Esophagus muscularis mucosa (tissue), 4 donors: ENCODE data around the gene RTF1. TPM values are rescaled to one million over a fixed set of nuclear protein-coding genes. Genes with fewer than 3 reads are reported as not detected.
A peak's percentile ranks its signal among the peaks of the same experiment; 100 is the strongest.

Experiments used
- DNase-seq: peaks from one replicate; pipeline ENCODE4 v3.0.0-alpha.2; 2017; ENCODE audit errors: extremely low spot score
- H3K27ac ChIP-seq, 4 donors: fragments of 200-600 bp; sonication (generic); replicated peaks in 1 of 4; 1 replicate in 3 of 4; 2 replicates in 1 of 4; pipeline ENCODE4 v1.5.1; 2016 to 2019; ENCODE audit warnings: mild to moderate bottlenecking in 1 of 4
- H3K27me3 ChIP-seq, 4 donors: fragments of 200-600 bp; sonication (generic); one replicate each; pipeline versions ENCODE4 v1.5.1 to v1.6.0; 2016 to 2019
- H3K36me3 ChIP-seq, 4 donors: fragments of 200-600 bp; sonication (generic); one replicate each; pipeline ENCODE4 v1.5.1; 2016 to 2019
- H3K4me1 ChIP-seq, 4 donors: fragments of 200-600 bp; sonication (generic); one replicate each; pipeline ENCODE4 v1.5.1; 2016 to 2019
- H3K4me3 ChIP-seq, 4 donors: fragments of 200-600 bp; sonication (generic); 1 replicate in 2 of 4; 2 replicates in 2 of 4; pipeline ENCODE4 v1.5.1; 2016 to 2019; ENCODE audit warnings: mild to moderate bottlenecking in 4 of 4, moderate library complexity in 1 of 4
- H3K9me3 ChIP-seq, 4 donors: fragments of 200-600 bp; sonication (generic); 1 replicate in 3 of 4; 2 replicates in 1 of 4; pipeline ENCODE4 v1.5.1; 2016 to 2019
- EP300 ChIP-seq: sonication (generic); formaldehyde crosslinking; IDR thresholded peaks from one replicate; pipeline ENCODE4 v1.6.1; 2017; ENCODE audit warnings: antibody characterized with exemption
- POLR2A ChIP-seq: fragments of 450-650 bp; IDR thresholded peaks from one replicate; pipeline ENCODE4 v1.6.1; 2017; ENCODE audit warnings: antibody characterized with exemption, moderate library complexity, mild to moderate bottlenecking, low read depth
- POLR2AphosphoS5 ChIP-seq, 2 donors: sonication (generic); formaldehyde crosslinking; IDR thresholded peaks; one replicate each; pipeline ENCODE4 v1.6.1; 2017; ENCODE audit warnings: antibody characterized with exemption in 2 of 2
- WGBS: methylation state at CpG from one replicate; pipeline ENCODE4 v1.1.5; 2018; 5-methylcytosine and 5-hydroxymethylcytosine counted together
- intact Hi-C: fragments of 100-400 bp; cut with DNase I; formaldehyde crosslinking; loops from one replicate; pipeline ENCODE4 v1.15.1; 2023
- total RNA-seq, 4 donors: library from RNA; depleted of rRNA; stranded (reverse); fragments of >200 nt; gene quantifications; one replicate each; pipeline versions ENCODE4 v1.1.0 to v1.2.1, GENCODE V29; 2016
- TF ChIP-seq, protein P1 (sequence below), 3 experiments: fragments of 200-600 bp in 2 of 3; fragments of 450-650 bp in 1 of 3; sonication (generic) in 2 of 3; IDR thresholded peaks; one replicate each; pipeline ENCODE4 v1.5.1; 2017 to 2019; ENCODE audit warnings: antibody characterized with exemption in 3 of 3, mild to moderate bottlenecking in 2 of 3, moderate library complexity in 1 of 3

Gene RTF1
- total RNA-seq, 4 donors from 2014 or later = 31.5 to 37.7 (median 35.9) TPM

DNA sequence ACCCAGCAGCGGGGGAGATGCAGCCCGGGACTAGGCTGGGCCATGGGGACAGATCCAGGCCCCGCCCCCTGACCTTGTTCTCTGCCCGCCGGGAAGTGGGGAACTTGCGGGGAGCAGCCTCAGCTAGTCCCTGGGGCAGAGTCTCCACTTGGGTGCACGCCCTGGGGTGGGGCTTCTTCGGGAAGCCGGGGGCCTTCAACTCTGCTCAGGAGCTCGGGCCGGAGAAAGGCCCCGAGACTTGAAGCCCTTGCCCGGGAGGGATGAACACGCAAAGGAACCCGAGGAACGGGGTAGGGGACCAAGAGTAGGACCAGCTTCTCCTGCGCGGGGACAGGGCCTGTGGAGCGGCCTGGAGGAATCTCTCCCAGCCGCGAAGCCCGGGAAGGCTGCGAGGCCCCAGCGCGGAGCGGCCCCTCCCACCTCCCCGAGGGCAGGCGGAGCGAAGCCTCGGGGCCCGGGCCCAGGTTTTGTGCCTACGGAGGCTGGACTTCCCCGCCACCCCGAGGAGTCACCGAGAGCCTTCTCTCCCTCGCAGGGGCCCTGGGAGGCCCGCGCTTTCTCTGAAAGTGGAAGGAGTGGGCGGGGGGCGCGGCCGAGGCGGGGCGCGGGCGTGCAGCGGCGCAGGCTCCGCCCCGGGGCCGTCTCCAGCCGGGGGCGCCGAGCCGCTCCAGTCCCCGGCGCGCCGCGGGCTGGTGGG lies 76.5 kb downstream of the RTF1 start, which contains the start of gene ITPKA:
ITPKA (plus strand) TSS at position 670 of the 697 bp plus-strand sequence. CDS start 54 bp downstream, outside the sequence.
- peaks cover 0 to 81% (median 2%) of the 10 kb centered on the region in 4 donors for H3K27me3 ChIP-seq
- peak in 1 of 2 donors; percentile 19 for TF ChIP-seq POLR2AphosphoS5 (IDR thresholded peaks at IDR 0.05)
- TF ChIP-seq POLR2A = no peak
- no peak for TF ChIP-seq EP300
- intact Hi-C loops = no loop called here
- no peaks in the 10 kb centered on the region for H3K36me3 ChIP-seq
- peak within 1 kb of the TSS; percentile 29 to 70 (median 54) for H3K27ac ChIP-seq
- H3K4me1 ChIP-seq = peaks cover 29 to 40% (median 38%) of the 10 kb centered on the region in 4 donors
- peak within 1 kb of the TSS; percentile 60 to 75 (median 65) for H3K4me3 ChIP-seq
- DNase-seq = no peak
- no CpG with 5 or more reads among the region's 60 CpGs for WGBS
- no peaks in the 10 kb centered on the region for H3K9me3 ChIP-seq

- Histone ChIP-seq H3K27ac (no peak overlapping the region), H3K36me3 (no peaks in the 10 kb centered on the region), H3K9me3 (no peaks in the 10 kb centered on the region), H3K4me1 (peaks cover 29 to 40% (median 38%) of the 10 kb centered on the region in 4 donors), H3K27me3 (peaks cover 0 to 83% (median 2%) of the 10 kb centered on the region in 4 donors), H3K4me3 (peak overlapping the region; percentile 60 to 75 (median 65))
- intact Hi-C loops = no loop called here
- no CpG with 5 or more reads among the region's 41 CpGs for WGBS
- TF ChIP-seq POLR2A (no peak), EP300 (no peak), POLR2AphosphoS5 (IDR thresholded peaks at IDR 0.05) (no peak)
- TF ChIP-seq, protein P1, sequence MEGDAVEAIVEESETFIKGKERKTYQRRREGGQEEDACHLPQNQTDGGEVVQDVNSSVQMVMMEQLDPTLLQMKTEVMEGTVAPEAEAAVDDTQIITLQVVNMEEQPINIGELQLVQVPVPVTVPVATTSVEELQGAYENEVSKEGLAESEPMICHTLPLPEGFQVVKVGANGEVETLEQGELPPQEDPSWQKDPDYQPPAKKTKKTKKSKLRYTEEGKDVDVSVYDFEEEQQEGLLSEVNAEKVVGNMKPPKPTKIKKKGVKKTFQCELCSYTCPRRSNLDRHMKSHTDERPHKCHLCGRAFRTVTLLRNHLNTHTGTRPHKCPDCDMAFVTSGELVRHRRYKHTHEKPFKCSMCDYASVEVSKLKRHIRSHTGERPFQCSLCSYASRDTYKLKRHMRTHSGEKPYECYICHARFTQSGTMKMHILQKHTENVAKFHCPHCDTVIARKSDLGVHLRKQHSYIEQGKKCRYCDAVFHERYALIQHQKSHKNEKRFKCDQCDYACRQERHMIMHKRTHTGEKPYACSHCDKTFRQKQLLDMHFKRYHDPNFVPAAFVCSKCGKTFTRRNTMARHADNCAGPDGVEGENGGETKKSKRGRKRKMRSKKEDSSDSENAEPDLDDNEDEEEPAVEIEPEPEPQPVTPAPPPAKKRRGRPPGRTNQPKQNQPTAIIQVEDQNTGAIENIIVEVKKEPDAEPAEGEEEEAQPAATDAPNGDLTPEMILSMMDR (IDR thresholded peaks at IDR 0.05) = no peak
- no peak for DNase-seq
Measured at GRCh38 chr15:41493902-41494189, 77.0 kb downstream of the RTF1 start.

GRCh38 chr15:41494190-41494921 lies 77.5 kb downstream of the RTF1 start:
- Histone ChIP-seq H3K36me3 (no peaks in the 10 kb centered on the region), H3K27ac (no peak overlapping the region), H3K4me3 (peak overlapping the region; percentile 60 to 75 (median 65)), H3K9me3 (no peaks in the 10 kb centered on the region), H3K4me1 (peaks cover 29 to 40% (median 38%) of the 10 kb centered on the region in 4 donors), H3K27me3 (peaks cover 0 to 83% (median 2%) of the 10 kb centered on the region in 4 donors)
- TF ChIP-seq, protein P1 (IDR thresholded peaks at IDR 0.05) = peak in 1 of 3 experiments; percentile 3
- TF ChIP-seq POLR2A = no peak
- TF ChIP-seq EP300 = no peak
- TF ChIP-seq POLR2AphosphoS5 (IDR thresholded peaks at IDR 0.05) = no peak
- 8% methylated on average over 12 of the region's 77 CpGs for WGBS
- no peak for DNase-seq
- intact Hi-C loops = no loop called here

DNA sequence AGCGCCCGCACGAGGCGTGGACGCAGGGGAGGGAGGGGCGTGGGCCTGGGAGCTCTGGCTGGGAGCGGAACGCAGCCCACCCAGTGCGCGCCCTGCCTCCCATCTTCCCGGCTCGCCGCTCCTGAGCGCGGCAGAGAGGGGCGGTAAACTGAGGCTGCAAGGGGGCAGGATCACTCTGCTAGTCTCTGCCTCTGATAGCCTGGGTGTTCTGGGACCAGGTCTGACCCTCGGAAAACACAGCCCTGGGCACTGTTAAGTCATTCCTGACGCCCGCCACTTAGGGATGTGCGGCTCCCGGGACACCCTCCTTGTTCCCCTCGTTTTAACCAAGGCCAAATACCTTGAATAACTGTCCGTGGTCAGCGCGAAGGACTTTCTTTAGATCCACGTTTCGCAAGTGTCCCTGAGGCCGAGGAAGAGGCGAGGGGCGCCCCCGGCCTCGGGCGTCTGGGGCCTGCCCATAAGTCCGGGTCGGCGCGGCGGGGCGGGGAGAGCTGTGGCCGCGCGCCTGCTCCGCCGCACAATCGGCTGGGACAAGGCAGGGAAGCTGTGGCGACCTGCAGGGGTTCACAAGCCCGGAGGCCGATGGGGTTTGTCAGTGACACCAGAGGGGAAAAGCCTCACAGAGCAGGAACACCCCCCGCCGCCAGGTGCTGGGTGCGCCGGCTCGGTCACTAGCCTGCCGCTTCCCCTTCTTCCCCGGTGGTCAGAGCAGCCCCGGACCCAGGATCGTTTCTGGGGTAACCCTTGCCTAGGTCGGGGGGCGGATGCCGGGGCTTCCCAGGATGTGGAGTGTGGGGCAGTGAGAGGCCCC lies 78.2 kb downstream of the RTF1 start:
- Histone ChIP-seq H3K9me3 (no peaks in the 10 kb centered on the region), H3K36me3 (no peaks in the 10 kb centered on the region), H3K27me3 (peaks cover 0 to 83% (median 2%) of the 10 kb centered on the region in 4 donors), H3K4me1 (peaks cover 29 to 40% (median 38%) of the 10 kb centered on the region in 4 donors), H3K27ac (no peak overlapping the region), H3K4me3 (peak overlapping the region; percentile 60 to 75 (median 65))
- intact Hi-C loops = no loop called here
- DNase-seq = no peak
- 22% methylated on average over 21 of the region's 60 CpGs for WGBS
- TF ChIP-seq, protein P1 (IDR thresholded peaks at IDR 0.05) = no peak
- TF ChIP-seq POLR2A (no peak), POLR2AphosphoS5 (IDR thresholded peaks at IDR 0.05) (no peak), EP300 (no peak)
